Heart right ventricle (tissue), 16 donors: ENCODE results near the gene SV2B. TPM values are rescaled to one million over a fixed set of nuclear protein-coding genes. Genes with fewer than 3 reads are reported as not detected.

Experiments used
- ATAC-seq, 8 donors: fragments of 200-7000 bp; cut with Tn5 transposase; one replicate each; pipeline ENCODE4 v1.9.1; 2020; ENCODE audit warnings: mild to moderate bottlenecking in 8 of 8, moderate library complexity in 8 of 8, moderate number of reproducible peaks in 1 of 8
- DNase-seq, 2 donors: peaks; one replicate each; pipeline ENCODE4 v3.0.0-alpha.2; 2020
- H3K27ac ChIP-seq, 10 donors: fragments of 200-600 bp; sonication (generic) in 2 of 10; one replicate each; pipeline versions ENCODE4 v1.5.0 to v1.8.0; 2020 to 2022; ENCODE audit warnings: mild to moderate bottlenecking in 3 of 10
- H3K27me3 ChIP-seq, 7 donors: fragments of 200-600 bp; one replicate each; pipeline ENCODE4 v1.8.0; 2021 to 2022; ENCODE audit warnings: mild to moderate bottlenecking in 2 of 7
- H3K36me3 ChIP-seq, 9 donors: fragments of 200-600 bp; sonication (generic) in 1 of 9; one replicate each; pipeline versions ENCODE4 v1.5.0 to v1.8.0; 2020 to 2022; ENCODE audit warnings: mild to moderate bottlenecking in 2 of 9
- H3K4me1 ChIP-seq, 9 donors: fragments of 200-600 bp; sonication (generic) in 1 of 9; one replicate each; pipeline versions ENCODE4 v1.5.0 to v1.8.0; 2020 to 2022; ENCODE audit warnings: mild to moderate bottlenecking in 4 of 9
- H3K4me3 ChIP-seq, 10 donors: fragments of 200-600 bp; sonication (generic) in 2 of 10; one replicate each; pipeline versions ENCODE4 v1.5.0 to v1.8.0; 2020 to 2022; ENCODE audit warnings: mild to moderate bottlenecking in 7 of 10, moderate library complexity in 2 of 10
- H3K9me3 ChIP-seq, 11 donors: fragments of 200-600 bp in 10 of 11; sonication (generic) in 2 of 11; one replicate each; pipeline versions ENCODE4 v1.5.0 to v1.8.0; 2013 to 2022; ENCODE audit warnings: mild to moderate bottlenecking in 2 of 11, control low read depth in 1 of 11, moderate library complexity in 1 of 11
- CTCF ChIP-seq, 9 donors: fragments of 200-600 bp; sonication (generic) in 2 of 9; IDR thresholded peaks; one replicate each; pipeline versions ENCODE4 v1.5.0 to v1.8.0; 2021 to 2022; ENCODE audit warnings: antibody characterized with exemption in 9 of 9, mild to moderate bottlenecking in 5 of 9, moderate library complexity in 1 of 9
- WGBS, 2 donors: extraction: QIAGEN DNeasy Blood & Tissue Kit; methylation state at CpG; one replicate each; pipeline ENCODE4 v1.1.7; 2013; ENCODE audit warnings: inconsistent platforms in 1 of 2; 5-methylcytosine and 5-hydroxymethylcytosine counted together
- intact Hi-C, 10 donors: fragments of 100-400 bp; cut with DNase I; formaldehyde crosslinking; loops; one replicate each; pipeline versions ENCODE4 v1.11.1 to v1.14.2; 2022
- polyA plus RNA-seq, 2 donors: library from polyadenylated mRNA; stranded (reverse); fragments of 200-250 nt; gene quantifications; one replicate each; pipeline ENCODE4 v1.2.3, GENCODE V29; 2013
- total RNA-seq, 10 donors: library from RNA; stranded (reverse); fragmentation: NEBNext Ultra II Directional in 3 of 10; extraction: Animal tissue kit (Norgen Biotek cat#: 25700) in 3 of 10; gene quantifications; one replicate each; pipeline versions ENCODE4 v1.2.1 to v1.2.4, GENCODE V29; 2021 to 2023
- donor health status: Arrhythmogenic right ventricular cardiomyopathy.
- donor health status: ischemic (EF 13 %, LVEDD 7.1; RV severe dilation, severe dysfunction).
- donor health status: healthy with polysubstance abuse.
- donor health status: DM: no; HTN: yes; CAD: no.
- donor health status: DM: no; HTN: no; CAD: no.
- donor health status: ischemic (EF 25% LVEDD 6.9; RV normal size, moderate dysfunction).
- donor health status: ischemic (EF 25% LVEDD 5.7; RV mildly dilated, moderate dysfunction).
- donor health status: healthy.
- donor health status: DM: yes; HTN: yes; CAD: no.
- donor health status: Ischemic cardiomyopathy.
- donor health status: ischemic (EF 35%, LVEDD 5.7; RV mildly dilated, moderate dysfunction).
- donor health status: nonischemic (EF 11% LVEDD 7.7; RV severe dilation, severe dysfunction).
- donor health status: DM: yes; HTN: yes; CAD: no.
- donor health status: PGD.
- donor health status: ischemic (EF 29% LVEDD 5.4; RV normal size, mild dysfunction).
- donor health status: nonischemic (EF 23%, LVEDD 6.1; RV moderate dilation, normal function).

The SV2B gene
- total and polyA plus RNA-seq, 12 donors: 0.29 to 15.7 (median 1.5) TPM

- intact Hi-C loops: no loop called here
- DNase-seq: no peak
- H3K27ac ChIP-seq: no peak overlapping the region
- peaks cover 0 to 3% (median 0%) of the 10 kb centered on the region in 7 donors for H3K27me3 ChIP-seq
- 61 to 79% methylated on average over 1 of the region's 1 CpG for WGBS, 2 donors
- ATAC-seq: no peak
- TF ChIP-seq CTCF (IDR thresholded peaks at IDR 0.05): no peak
- H3K4me1 ChIP-seq: peaks cover 0 to 12% (median 0%) of the 10 kb centered on the region in 9 donors
- peaks cover 0 to 2% (median 0%) of the 10 kb centered on the region in 11 donors for H3K9me3 ChIP-seq
- H3K4me3 ChIP-seq: no peak overlapping the region
- no peaks in the 10 kb centered on the region for H3K36me3 ChIP-seq
These were observed 119.1 kb downstream of the SV2B start for GRCh38 chr15:91219206-91219605.

- Histone ChIP-seq H3K27ac (no peak overlapping the region), H3K4me3 (no peak overlapping the region), H3K4me1 (peaks cover 0 to 7% (median 0%) of the 10 kb centered on the region in 9 donors), H3K36me3 (no peaks in the 10 kb centered on the region), H3K27me3 (peaks cover 0 to 3% (median 0%) of the 10 kb centered on the region in 7 donors), H3K9me3 (no peaks in the 10 kb centered on the region)
- no peak for TF ChIP-seq CTCF (IDR thresholded peaks at IDR 0.05)
- DNase-seq (no peak), ATAC-seq (no peak)
- intact Hi-C loops: loop anchor here in 2 of 10 donors (5.0 kb wide), 1 partner anchor 165 kb away; no protein-coding TSS in a partner anchor
- WGBS, 2 donors: 82 to 83% methylated on average over 8 of the region's 8 CpGs
These were observed 122.0 kb downstream of the SV2B start for GRCh38 chr15:91222052-91222451.

GRCh38 chr15:91223863-91224262, 123.8 kb downstream of the SV2B start:
- intact Hi-C loops: loop anchor here in 9 of 10 donors (1.0 to 5.0 kb wide), 4 partner anchors 167 to 169 kb away; no protein-coding TSS in a partner anchor
- peaks cover 0 to 4% (median 0%) of the 10 kb centered on the region in 9 donors for H3K4me1 ChIP-seq
- H3K4me3 ChIP-seq: no peak overlapping the region
- peaks cover 0 to 3% (median 0%) of the 10 kb centered on the region in 7 donors for H3K27me3 ChIP-seq
- no peak for TF ChIP-seq CTCF (IDR thresholded peaks at IDR 0.05)
- no peak overlapping the region for H3K27ac ChIP-seq
- ATAC-seq (peak in 4 of 8 donors; percentile 15 to 76 (median 40)), DNase-seq (no peak)
- WGBS, 2 donors: 65 to 71% methylated on average over 3 of the region's 3 CpGs
- H3K9me3 ChIP-seq: no peaks in the 10 kb centered on the region
- no peaks in the 10 kb centered on the region for H3K36me3 ChIP-seq

- peaks cover 0 to 4% (median 0%) of the 10 kb centered on the region in 9 donors for H3K4me1 ChIP-seq
- intact Hi-C loops: loop anchor here in 9 of 10 donors (1.0 to 5.0 kb wide), 4 partner anchors 168 to 170 kb away; no protein-coding TSS in a partner anchor
- TF ChIP-seq CTCF (IDR thresholded peaks at IDR 0.05): peak; percentile 41 to 83 (median 72)
- H3K4me3 ChIP-seq: no peak overlapping the region
- ATAC-seq (peak in 5 of 8 donors; percentile 29 to 68 (median 62)), DNase-seq (peak in 1 of 2 donors; percentile 21)
- H3K27me3 ChIP-seq: peaks cover 0 to 3% (median 0%) of the 10 kb centered on the region in 7 donors
- 64 to 68% methylated on average over 7 of the region's 7 CpGs for WGBS, 2 donors
- H3K9me3 ChIP-seq: no peaks in the 10 kb centered on the region
- no peak overlapping the region for H3K27ac ChIP-seq
- H3K36me3 ChIP-seq: no peaks in the 10 kb centered on the region
These were observed 124.8 kb downstream of the SV2B start for GRCh38 chr15:91224755-91225380.
